Lower lobe of right lung (tissue), 2 donors: ENCODE measurements around the gene BAIAP2L2. TPM values are rescaled to one million over a fixed set of nuclear protein-coding genes. Genes with fewer than 3 reads are reported as not detected.
"Not testable (repeated sequence)": the region's sequence is repeated elsewhere in the genome, so short reads cannot be mapped to it uniquely, and the experiment has no call there.

Experiments used
- ATAC-seq, 2 donors: fragments of 200-7000 bp; cut with Tn5 transposase; one replicate each; pipeline ENCODE4 v1.9.1; 2020 to 2022; ENCODE audit warnings: mild to moderate bottlenecking in 2 of 2, moderate library complexity in 2 of 2
- DNase-seq: peaks from one replicate; pipeline ENCODE4 v3.0.0-alpha.2; 2020
- H3K27ac ChIP-seq: fragments of 200-600 bp; one replicate; pipeline ENCODE4 v1.8.0; 2022
- H3K27me3 ChIP-seq: fragments of 200-600 bp; one replicate; pipeline ENCODE4 v1.8.0; 2022; ENCODE audit warnings: low read depth
- H3K36me3 ChIP-seq: fragments of 200-600 bp; one replicate; pipeline ENCODE4 v1.8.0; 2022; ENCODE audit warnings: mild to moderate bottlenecking
- H3K4me1 ChIP-seq: fragments of 200-600 bp; one replicate; pipeline ENCODE4 v1.8.0; 2022
- H3K4me3 ChIP-seq: fragments of 200-600 bp; one replicate; pipeline ENCODE4 v1.8.0; 2022; ENCODE audit warnings: mild to moderate bottlenecking
- H3K9me3 ChIP-seq: fragments of 200-600 bp; one replicate; pipeline ENCODE4 v1.8.0; 2022
- CTCF ChIP-seq: fragments of 200-600 bp; IDR thresholded peaks from one replicate; pipeline ENCODE4 v1.8.0; 2022; ENCODE audit warnings: antibody characterized with exemption, mild to moderate bottlenecking
- intact Hi-C: fragments of 100-400 bp; cut with DNase I; formaldehyde crosslinking; loops from one replicate; pipeline ENCODE4 v1.11.0; 2022
- long read RNA-seq: library from polyadenylated mRNA; unstranded; transcript quantifications from one replicate; pipeline ENCODE4 v2.0.0, GENCODE V29; 2021
- total RNA-seq: library from RNA; stranded (reverse); fragmentation: NEBNext Ultra II Directional; extraction: Animal tissue kit (Norgen Biotek cat#: 25700); gene quantifications from one replicate; pipeline ENCODE4 v1.2.1, GENCODE V29; 2021
- donor health status: DM: no; HTN: yes; CAD: no; lungs with severe emphysema.

BAIAP2L2 gene
- 0.44 TPM for total RNA-seq
- long read RNA-seq, partial matches to known transcripts = 0 of 7 reads
- long read RNA-seq, other reads (novel, unspliced or antisense) = 7 of 7 reads

GRCh38 chr22:38110008-38110862, at the start of gene BAIAP2L2:
TSS of gene BAIAP2L2 (minus strand) at chr22:38110684. CDS start at chr22:38110525, 159 bp downstream.
- ATAC-seq = no peak

GRCh38 chr22:38155703-38156102, 45.2 kb upstream of the BAIAP2L2 start:
- no peak for DNase-seq
- intact Hi-C loops = no loop called here
- no peak for TF ChIP-seq CTCF

More at GRCh38 chr22:38110008-38110862, at the start of gene BAIAP2L2:
- Histone ChIP-seq H3K27ac (no peak within 1 kb of the TSS), H3K4me3 (no peak within 1 kb of the TSS), H3K4me1 (peaks cover 9% of the 10 kb centered on the region), H3K36me3 (peaks cover 3% of the 10 kb centered on the region), H3K27me3 (no peaks in the 10 kb centered on the region), H3K9me3 (no peaks in the 10 kb centered on the region)
- DNase-seq = no peak
- intact Hi-C loops = no loop called here
- no peak for TF ChIP-seq CTCF

GRCh38 chr22:38154563-38154915, 44.1 kb upstream of the BAIAP2L2 start:
- DNase-seq, H3K27me3 ChIP-seq, intact Hi-C loops, H3K9me3 ChIP-seq, H3K27ac ChIP-seq, H3K4me3 ChIP-seq, H3K4me1 ChIP-seq, H3K36me3 ChIP-seq, ATAC-seq: not testable (repeated sequence)

More at GRCh38 chr22:38155703-38156102, 45.2 kb upstream of the BAIAP2L2 start:
- Histone ChIP-seq H3K9me3 (no peaks in the 10 kb centered on the region), H3K27ac (no peak overlapping the region), H3K36me3 (no peaks in the 10 kb centered on the region), H3K27me3 (no peaks in the 10 kb centered on the region), H3K4me1 (no peaks in the 10 kb centered on the region), H3K4me3 (no peak overlapping the region)
- no peak for ATAC-seq

- ATAC-seq (peak in 1 of 2 donors; percentile 27), DNase-seq (no peak)
- no peak for TF ChIP-seq CTCF
- no peaks in the 10 kb centered on the region for H3K36me3 ChIP-seq
- no peaks in the 10 kb centered on the region for H3K27me3 ChIP-seq
- H3K4me3 ChIP-seq = no peak overlapping the region
- H3K4me1 ChIP-seq = no peaks in the 10 kb centered on the region
- no peak overlapping the region for H3K27ac ChIP-seq
- no peaks in the 10 kb centered on the region for H3K9me3 ChIP-seq
- intact Hi-C loops = no loop called here
Observed at GRCh38 chr22:38153821-38154562, 43.5 kb upstream of the BAIAP2L2 start.

GRCh38 chr22:38151126-38151500, 40.6 kb upstream of the BAIAP2L2 start:
- no peak overlapping the region for H3K4me3 ChIP-seq

More at GRCh38 chr22:38151126-38151500, 40.6 kb upstream of the BAIAP2L2 start:
- intact Hi-C loops = no loop called here
- DNase-seq (no peak), ATAC-seq (no peak)
- Histone ChIP-seq H3K36me3 (no peaks in the 10 kb centered on the region), H3K4me1 (peaks cover 14% of the 10 kb centered on the region), H3K27ac (no peak overlapping the region), H3K27me3 (no peaks in the 10 kb centered on the region), H3K9me3 (no peaks in the 10 kb centered on the region)
- no peak for TF ChIP-seq CTCF
